ENCODE results near the gene EGLN2. TPM values are rescaled to one million over a fixed set of nuclear protein-coding genes. Genes with fewer than 3 reads are reported as not detected.

EGLN2 gene
- total and polyA plus RNA-seq, 2 donors (not counting 3 experiments of a cell fraction or from before 2014, with no cell fraction given) = 118 to 152 TPM

- FAIRE-seq = peak; percentile 79
- intact Hi-C loops (cut with micrococcal nuclease) = loop anchor here (10.0 kb wide), 1 partner anchor 358 kb away; the partner anchor contains the start of gene SERTAD3
- Histone ChIP-seq H3K4me3 (replicated peaks in 1 of 3; ENCODE audit: insufficient read depth in 1 of 3, low read depth in 1 of 3, low read length in 3 of 3) (peak overlapping the region in 2 of 3 experiments; percentile 1 to 32), H3K27ac (ENCODE audit: insufficient read depth, low read depth, low read length) (peak overlapping the region; percentile 16), H4K20me1 (replicated peaks; ENCODE audit: control insufficient read depth, extremely low read depth, insufficient read depth, low read length) (no peaks in the 10 kb centered on the region), H3K4me1 (ENCODE audit: control insufficient read depth, extremely low read depth, insufficient read depth, low read length) (peaks cover 79% of the 10 kb centered on the region), H3K27me3 (ENCODE audit: control insufficient read depth in 2 of 2, insufficient read depth in 2 of 2, low read length in 2 of 2) (no peaks in the 10 kb centered on the region), H3K4me2 (ENCODE audit: insufficient read depth, low read length) (peak overlapping the region; percentile 81), H3K36me3 (ENCODE audit: control insufficient read depth in 2 of 2, extremely low read depth in 1 of 2, insufficient read depth in 2 of 2, low read length in 2 of 2) (peaks cover 0 to 28% of the 10 kb centered on the region in 2 experiments), H3K9me3 (replicated peaks; ENCODE audit: control insufficient read depth, insufficient read depth, low read length) (no peaks in the 10 kb centered on the region), H2AFZ (ENCODE audit: low read depth, low read length) (no peak overlapping the region), H3K9ac (replicated peaks; ENCODE audit: extremely low read depth, insufficient read depth, low read length) (peak overlapping the region; percentile 6), H3K79me2 (ENCODE audit: control insufficient read depth, insufficient read depth, low read length) (peaks cover 76% of the 10 kb centered on the region), H3K9me1 (replicated peaks; ENCODE audit: control insufficient read depth, extremely low read depth, insufficient read depth, low read length) (no peaks in the 10 kb centered on the region)
- dilution Hi-C loops (cut with MboI; ENCODE audit: extremely low pct_ligation_motif_present, low sequenced_read_pairs) = no loop called here
- POLR2A ChIA-PET = interaction anchor here (0.5 to 4.5 kb wide), 2 partner anchors 9 to 24 kb away, joined by 5 to 23 read pairs; partner anchors contain the start of gene RAB4B
- BruUV-seq (replicated peaks) = no TSS peak
- no peak for DNase-seq (ENCODE audit: low read depth, low spot score)
- no peak for TF ChIP-seq GATA2 (IDR thresholded peaks at IDR 0.05; ENCODE audit: insufficient read depth, insufficient read length, low read depth, low read length)
- no peak for TF ChIP-seq POLR2AphosphoS5 (IDR thresholded peaks at IDR 0.05; ENCODE audit: insufficient read depth, low read depth, low read length)
- no peak for TF ChIP-seq EZH2 (IDR thresholded peaks at IDR 0.05; ENCODE audit: borderline replicate concordance, low read depth, low read length, severe bottlenecking)
- TF ChIP-seq, protein P1, sequence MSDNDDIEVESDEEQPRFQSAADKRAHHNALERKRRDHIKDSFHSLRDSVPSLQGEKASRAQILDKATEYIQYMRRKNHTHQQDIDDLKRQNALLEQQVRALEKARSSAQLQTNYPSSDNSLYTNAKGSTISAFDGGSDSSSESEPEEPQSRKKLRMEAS (IDR thresholded peaks at IDR 0.05; ENCODE audit: insufficient read depth, insufficient read length) = no peak
- TF ChIP-seq CTCF (IDR thresholded peaks at IDR 0.05; ENCODE audit: extremely low read depth in 1 of 2, insufficient read depth in 1 of 2, low read depth in 1 of 2, low read length in 2 of 2) = no peak
- TF ChIP-seq POLR2A (IDR thresholded peaks at IDR 0.05; ENCODE audit: low read depth, low read length) = no peak
- TF ChIP-seq FOS (IDR thresholded peaks at IDR 0.05; ENCODE audit: borderline replicate concordance, insufficient read depth, low read length) = no peak
- no peak for TF ChIP-seq MYC (IDR thresholded peaks at IDR 0.05; ENCODE audit: low read depth, low read length)
- TF ChIP-seq JUN (IDR thresholded peaks at IDR 0.05; ENCODE audit: borderline replicate concordance, insufficient read depth, insufficient read length, low read depth) = no peak
- CTCF ChIA-PET = interaction anchor here (0.9 to 1.9 kb wide), 3 partner anchors 24 to 139 kb away, joined by 3 to 7 read pairs (median 4); partner anchors contain the start of gene RAB4B
Measured at GRCh38 chr19:40802300-40803169, 3.5 kb downstream of the EGLN2 start.

Data from endothelial cell of umbilical vein (primary cell).